Middle frontal gyrus (tissue), 1 donor: Measurements from ENCODE around the gene HRCT1.
A peak's percentile ranks its signal among the peaks of the same experiment; 100 is the strongest.

Experiments used
- DNase-seq: peaks from one replicate; pipeline ENCODE4 v3.0.0-alpha.2; 2015; ENCODE audit warnings: low spot score; ENCODE audit errors: extremely low spot score

The HRCT1 gene

GRCh38 chr9:35940458-35941407 lies 34.7 kb downstream of the HRCT1 start:
- no peak for DNase-seq

GRCh38 chr9:35942286-35942685 lies 36.3 kb downstream of the HRCT1 start:
- DNase-seq, result no peak

GRCh38 chr9:35944173-35944572 lies 38.2 kb downstream of the HRCT1 start:
- DNase-seq, result no peak

- no peak for DNase-seq
Measured at GRCh38 chr9:35944841-35945240, 38.8 kb downstream of the HRCT1 start.

GRCh38 chr9:35945341-35946018 lies 39.5 kb downstream of the HRCT1 start:
- DNase-seq, result no peak

GRCh38 chr9:35948451-35948850 lies 42.4 kb downstream of the HRCT1 start:
- DNase-seq, result no peak

- no peak for DNase-seq
Measured at GRCh38 chr9:35948901-35949318, 42.9 kb downstream of the HRCT1 start.

- no peak for DNase-seq
Measured at GRCh38 chr9:35951736-35952135, 45.7 kb downstream of the HRCT1 start.

- no peak for DNase-seq
Measured at GRCh38 chr9:35952526-35953191, 46.7 kb downstream of the HRCT1 start.

GRCh38 chr9:35954942-35955546 lies 49.0 kb downstream of the HRCT1 start:
- DNase-seq, result peak; percentile 42

GRCh38 chr9:35956651-35957050 lies 50.6 kb downstream of the HRCT1 start:
- no peak for DNase-seq
